Activated naive CD4-positive, alpha-beta T cell treated with Interleukin-2 at 50 U/mL for 16 hours (primary cell): Measurements from ENCODE around the gene SNX25.
"Not testable (repeated sequence)": the region's sequence is repeated elsewhere in the genome, so short reads cannot be mapped to it uniquely, and the experiment has no call there.

Experiments
- DNase-seq: peaks from one replicate; pipeline ENCODE4 v3.0.0-alpha.2; 2020

SNX25 gene

DNA sequence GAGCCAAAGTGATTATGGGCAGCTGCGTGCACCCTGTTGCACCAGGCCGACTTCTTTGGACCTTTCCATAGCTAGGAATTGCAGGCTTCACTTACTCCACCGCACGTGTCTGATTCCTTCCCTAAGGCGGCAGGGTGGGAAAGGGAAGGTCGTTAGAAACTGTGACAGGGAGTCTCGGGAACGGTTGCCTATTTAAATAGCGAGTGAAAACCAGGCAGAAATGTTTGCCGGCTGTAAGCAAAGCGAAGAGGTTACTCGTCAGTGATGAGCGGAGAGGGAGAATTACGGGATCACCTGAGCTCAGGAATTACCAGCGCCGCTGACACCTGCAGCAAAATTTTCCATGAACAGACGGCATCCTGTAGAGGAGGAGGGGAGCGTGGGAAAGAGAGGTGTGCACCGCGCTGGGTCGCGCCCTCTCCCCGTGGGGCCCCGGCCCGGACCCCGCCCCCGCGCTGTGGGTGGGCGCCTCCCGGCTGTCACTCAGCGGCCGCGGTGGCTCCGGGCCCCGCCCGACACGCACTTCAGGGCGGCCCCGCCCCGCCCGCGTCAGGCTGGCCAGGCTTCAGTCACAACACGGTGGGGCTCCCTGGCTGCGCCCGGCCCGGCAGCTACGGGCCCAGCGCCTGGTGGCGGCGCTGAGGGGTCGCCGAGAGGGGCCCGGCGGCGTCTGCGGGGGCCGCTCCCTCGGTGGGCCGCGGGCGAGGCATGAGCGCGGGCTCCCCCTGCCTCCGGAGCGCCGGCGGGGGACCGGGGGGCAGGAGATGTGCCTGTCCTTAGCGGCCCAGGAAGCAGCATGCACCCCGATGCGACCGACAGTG is at the start of gene SNX25:
Gene SNX25 (plus strand): TSS at position 568 of the 821 bp plus-strand sequence. CDS start 229 bp downstream, at position 797.
- DNase-seq, result peak; percentile 90

DNA sequence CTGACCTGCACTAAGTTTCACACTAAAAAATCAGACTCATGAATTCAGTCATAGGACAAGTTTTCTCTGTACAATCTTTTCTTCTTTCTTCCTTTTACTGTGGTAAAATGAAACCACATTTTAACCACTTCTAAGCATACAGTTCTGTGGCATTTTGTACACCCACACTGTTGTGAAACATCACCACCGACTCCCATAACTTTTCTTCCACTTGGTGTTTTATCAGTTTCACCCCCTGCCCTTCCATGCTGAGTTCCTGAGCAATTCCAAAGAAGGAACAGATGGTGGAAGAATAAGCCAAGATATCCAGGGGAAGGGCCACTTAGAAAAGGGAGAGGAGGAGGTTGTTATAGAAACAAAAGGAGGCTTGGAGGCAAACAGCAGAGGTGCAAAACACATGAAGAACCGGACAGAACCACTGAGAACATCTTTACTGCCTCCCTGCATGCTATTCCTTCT is 43.8 kb upstream of the SNX25 start:
- DNase-seq, result peak; percentile 7

DNA sequence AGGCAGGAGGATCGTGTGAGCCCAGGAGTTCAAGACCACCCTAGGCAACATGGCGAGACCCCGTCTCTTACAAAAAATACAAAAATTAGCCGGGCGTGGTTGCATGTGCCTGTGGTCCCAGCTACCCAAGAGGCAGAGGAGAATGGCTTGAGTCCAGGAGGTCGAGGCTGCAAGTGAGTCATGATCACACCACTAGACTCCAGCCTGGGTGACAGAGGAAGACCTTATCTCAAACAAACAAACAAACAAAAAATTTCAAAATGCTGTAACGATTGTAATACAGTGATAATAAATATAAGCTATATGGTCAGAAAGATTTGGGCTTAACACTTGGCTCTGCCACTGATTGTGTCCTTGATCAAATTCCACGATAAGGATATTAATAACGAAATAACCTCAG is 42.2 kb upstream of the SNX25 start:
- no peak for DNase-seq

DNA sequence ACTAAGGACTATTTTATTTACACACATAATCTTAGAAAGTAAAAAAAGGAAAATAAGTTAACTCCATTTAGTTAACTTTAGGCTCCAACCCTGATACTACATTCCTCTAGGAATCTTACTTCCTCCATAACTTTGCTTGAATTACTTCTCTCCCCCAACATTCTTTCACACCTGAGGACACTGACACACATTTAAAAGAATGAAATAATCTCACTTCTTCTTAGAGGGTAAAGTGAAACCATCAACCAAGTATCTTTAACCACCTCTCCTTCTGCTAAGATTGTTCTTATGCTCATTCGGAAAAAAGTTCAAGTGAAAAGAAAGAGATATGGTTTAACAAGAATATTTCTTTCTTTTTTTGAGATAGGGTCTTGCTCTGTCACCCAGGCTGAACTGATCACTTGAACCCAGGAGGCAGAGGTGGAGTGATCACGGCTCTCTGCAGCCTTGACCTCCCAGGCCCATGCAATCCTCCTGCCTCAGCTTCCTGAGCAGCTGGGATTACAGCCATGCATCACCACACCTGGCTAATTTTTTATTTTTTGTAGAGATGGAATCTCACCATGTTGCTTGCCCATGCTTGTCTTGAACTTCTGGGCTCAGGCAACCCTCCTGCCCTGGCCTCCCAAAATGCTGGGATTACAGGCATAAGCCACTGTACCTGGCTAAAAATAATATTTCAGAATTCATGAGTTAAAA is 37.9 kb upstream of the SNX25 start:
- no peak for DNase-seq

DNA sequence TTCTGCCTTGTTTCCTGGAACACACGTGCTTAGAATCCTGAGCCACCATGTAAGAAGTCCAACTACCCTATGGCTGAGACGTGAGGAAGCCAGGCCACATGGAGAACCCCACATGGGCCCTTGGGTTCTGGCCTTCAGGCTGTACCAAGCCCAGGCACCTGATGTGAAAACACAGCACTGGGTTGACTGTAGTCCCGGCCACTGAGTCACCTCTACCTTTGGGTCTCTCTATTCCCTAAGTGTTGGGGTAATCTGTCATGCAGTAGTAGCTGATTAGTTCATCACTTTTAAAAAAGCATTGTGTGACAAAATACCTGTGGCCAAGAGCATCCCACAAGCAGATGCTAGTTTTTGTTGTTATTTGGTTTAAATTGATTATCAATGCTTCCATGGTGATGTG is 29.9 kb upstream of the SNX25 start:
- no peak for DNase-seq

DNA sequence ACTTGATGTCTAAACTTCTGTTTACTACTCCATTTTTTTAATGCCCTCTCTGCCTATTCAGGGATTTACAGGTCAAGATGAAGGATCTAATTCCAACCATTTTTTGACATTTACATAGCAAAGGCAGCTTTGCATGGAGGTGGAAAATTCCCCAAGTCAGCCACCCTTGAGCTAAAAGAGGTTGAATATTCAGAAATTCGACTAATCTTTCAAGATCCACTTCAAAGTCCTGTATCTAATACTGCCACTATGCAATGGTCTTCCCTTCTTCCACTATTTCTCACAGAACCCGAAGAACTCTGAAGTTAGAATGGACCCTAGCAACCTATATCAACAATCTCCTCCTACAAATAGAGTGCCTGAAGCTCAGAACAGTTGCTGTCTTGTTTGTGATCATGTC is 27.2 kb upstream of the SNX25 start:
- DNase-seq, result no peak

DNA sequence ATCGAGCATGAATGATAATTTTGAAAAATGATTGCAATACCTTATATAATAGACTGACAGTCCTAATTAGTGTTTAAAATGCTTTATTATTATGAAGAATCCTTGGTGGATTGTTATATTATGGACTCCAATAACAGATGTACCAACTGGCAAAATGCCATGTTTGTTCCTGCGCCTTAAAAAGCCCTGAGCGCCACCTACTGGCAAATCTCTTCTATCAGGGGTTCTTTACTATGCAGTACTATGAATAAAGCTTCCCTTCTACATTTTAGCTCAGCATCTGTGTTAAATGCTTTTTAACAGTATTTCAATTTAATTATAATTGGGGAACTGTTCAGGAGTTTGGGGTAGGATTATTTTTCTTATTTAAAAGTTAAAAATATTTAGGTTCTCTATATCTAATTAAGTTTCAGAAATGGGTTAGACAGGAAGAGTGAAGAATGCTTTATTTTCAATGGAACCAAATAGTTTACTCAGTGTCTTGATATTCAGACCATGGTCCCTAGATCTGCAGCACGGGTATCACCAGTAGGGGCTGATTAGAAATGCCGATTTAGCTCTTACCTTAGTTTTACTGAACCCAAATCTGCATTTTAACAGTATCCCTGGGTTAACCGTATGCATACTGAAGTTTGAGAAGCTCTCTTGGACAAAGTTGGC is 25.6 kb upstream of the SNX25 start:
- peak; percentile 72 for DNase-seq

DNA sequence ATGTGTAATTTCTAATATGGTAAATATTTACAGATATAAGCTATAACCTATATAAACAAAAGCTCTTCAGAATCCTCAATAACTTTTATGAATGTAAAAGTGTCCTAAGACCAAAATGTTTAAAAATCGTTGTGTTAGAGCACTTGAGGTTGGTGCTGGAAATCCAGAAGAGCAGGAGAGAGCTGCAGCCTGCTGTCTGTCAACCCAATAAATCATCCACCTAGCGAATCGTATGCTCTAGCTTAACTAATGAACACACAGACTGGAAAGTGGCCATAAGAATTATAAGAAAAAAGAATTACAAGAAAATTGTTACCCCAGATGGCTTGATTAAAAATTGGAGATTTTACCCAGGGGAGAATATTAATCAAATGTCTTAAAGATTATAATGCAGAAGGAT is 22.6 kb upstream of the SNX25 start:
- DNase-seq, result no peak

DNA sequence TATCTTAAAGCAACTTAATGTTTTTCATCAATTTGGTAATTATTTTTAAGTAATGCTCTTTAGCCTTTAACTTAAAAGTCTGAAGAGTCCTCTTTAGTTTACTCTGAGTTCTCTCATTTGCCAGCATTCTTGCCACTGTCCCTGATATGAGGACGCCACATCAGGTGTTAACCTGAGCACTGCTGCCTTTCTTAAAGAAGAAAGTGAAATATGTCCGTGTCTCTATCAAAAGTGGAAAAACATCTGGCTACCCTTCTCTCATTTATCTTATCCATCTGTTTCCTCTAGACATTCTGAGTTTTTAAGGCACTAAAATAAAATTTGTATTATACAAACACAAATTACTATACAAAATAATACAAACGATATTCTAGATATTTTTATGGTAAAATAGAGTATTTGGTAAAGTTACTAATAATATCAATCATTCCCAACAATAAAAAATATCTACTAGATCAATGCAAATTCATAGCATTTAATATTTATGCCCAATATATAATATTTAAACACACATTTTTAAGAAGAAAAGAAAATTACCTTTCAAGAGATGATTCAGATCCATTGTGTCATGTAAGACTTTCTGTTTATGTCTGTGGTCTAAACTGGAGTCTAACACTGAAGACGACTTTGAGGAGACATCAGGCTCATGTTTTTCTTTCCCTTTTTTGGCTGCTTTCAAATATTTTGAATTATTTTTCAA is 19.6 kb upstream of the SNX25 start:
- no peak for DNase-seq

DNA sequence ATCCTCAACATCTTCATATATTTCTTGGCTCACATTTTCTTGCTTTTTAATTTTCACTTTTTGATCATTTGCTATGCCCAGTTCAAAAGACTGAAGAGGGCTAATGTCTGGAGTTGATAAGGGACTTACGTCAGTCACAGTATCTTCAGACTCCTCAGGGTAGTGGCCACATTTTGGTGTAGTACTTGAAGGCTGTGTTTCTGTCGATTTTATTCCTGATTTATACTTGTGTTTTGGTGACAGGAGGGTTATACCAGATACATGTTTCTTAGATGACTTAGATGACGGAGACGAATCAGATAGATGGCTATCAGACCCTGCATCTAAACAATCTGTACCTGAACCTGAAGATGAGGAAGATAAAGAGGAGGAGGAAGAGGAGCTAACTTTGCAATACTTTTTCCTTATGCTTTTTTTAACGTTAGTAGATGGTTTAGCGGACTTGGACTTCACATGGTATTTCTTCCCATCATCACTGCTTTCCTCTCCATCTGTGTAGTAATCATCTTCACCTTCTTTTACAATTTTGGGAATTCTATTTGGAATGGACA is 19.0 kb upstream of the SNX25 start:
- no peak for DNase-seq

DNA sequence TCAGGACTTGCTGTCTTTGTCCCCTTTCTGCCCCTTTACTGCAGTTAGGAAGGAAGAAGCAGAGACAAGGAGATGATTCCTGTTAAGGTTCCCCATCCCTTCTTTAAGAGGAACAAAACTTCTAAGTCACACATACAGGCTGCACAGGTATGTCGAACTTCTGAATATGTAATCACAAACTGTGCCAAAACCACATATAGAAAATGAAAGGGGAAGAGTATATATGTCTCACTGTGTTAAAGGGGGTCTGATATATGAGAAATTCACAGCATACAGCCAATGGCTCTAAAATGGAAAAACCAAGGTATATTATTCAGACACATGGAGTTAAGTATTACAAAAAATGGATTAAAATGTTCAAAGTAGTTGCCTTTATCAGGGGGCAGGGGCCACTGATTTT is 17.3 kb upstream of the SNX25 start:
- DNase-seq, result no peak

DNA sequence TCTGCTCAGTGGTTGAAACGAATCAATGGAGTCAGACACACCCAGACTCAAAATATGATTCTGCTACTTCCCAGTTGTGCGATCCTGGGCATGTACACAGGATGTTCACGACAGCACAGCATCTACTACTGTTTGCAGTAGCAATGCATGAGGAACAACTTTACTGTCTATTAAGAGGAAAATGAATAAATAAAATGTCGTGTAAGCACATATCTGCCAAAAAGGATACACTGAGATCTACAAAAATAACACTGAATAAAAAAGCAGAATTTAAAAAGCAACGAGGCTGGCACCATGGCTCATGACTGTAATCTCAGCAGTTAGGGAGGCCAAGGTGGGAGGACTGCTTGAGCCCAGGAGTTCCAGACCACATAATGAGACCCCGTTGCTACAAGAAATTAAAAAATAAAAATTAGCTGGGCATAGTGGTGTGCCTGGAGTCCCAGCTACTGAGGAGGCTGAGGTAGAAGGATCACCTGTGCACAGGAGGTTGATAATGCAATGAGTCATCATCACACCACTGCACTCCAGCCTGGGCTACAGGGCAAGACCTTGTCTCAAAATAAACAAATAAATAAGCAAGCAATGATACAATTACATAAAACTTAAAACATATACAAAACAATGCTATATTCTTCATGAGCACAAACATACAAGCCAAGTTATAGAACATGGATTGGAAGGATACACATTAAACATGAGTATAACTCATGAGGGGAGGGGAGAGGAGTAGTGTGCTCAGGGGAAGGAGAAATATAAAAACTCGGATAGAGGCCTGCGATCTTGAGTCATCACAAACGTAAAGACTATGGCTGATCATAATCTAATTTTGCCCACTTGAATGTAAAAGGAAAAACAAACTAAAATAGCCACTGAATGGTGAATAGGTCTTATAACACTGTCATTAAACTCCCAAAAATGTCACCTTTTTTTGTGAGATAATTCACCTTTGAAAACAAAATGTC is 14.2 kb upstream of the SNX25 start:
- DNase-seq, result no peak

DNA sequence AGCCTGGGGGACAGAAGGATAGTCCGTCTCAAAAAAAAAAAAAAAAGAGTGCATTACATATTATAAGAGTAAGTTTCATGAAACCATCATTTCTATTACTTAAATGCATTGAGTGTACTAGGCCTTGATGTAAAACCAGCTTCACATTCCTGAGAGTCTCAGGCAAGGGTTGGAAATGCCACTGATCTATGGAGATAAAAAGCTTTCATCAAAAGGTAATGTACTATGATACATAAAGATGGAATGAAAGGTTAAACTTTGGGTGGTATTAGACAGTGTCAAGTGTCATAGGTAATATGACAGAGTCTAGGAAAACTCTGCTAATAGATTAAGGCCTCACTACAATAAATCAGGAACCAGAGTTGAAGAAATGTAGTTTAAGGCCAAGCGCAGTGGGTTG is 13.0 kb upstream of the SNX25 start:
- no peak for DNase-seq

DNA sequence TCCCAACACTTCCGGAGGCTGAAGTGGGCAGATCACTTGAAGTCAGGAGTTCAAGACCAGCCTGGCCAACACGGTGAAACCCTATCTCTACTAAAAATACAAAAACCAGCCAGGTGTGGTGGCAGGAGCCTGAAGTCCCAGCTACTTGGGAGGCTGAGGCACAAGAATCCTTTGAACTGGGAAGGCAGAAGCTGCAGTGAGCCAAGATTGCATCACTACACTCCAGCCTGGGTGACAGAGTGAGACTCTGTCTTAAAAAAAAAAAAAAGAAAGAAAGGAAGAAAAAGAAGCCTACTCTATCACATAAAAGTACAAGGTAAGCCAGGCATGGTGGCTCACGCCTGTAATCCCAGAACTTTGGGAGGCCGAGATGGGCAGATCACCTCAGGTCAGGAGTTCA is 11.2 kb upstream of the SNX25 start:
- DNase-seq, result not testable (repeated sequence)

DNA sequence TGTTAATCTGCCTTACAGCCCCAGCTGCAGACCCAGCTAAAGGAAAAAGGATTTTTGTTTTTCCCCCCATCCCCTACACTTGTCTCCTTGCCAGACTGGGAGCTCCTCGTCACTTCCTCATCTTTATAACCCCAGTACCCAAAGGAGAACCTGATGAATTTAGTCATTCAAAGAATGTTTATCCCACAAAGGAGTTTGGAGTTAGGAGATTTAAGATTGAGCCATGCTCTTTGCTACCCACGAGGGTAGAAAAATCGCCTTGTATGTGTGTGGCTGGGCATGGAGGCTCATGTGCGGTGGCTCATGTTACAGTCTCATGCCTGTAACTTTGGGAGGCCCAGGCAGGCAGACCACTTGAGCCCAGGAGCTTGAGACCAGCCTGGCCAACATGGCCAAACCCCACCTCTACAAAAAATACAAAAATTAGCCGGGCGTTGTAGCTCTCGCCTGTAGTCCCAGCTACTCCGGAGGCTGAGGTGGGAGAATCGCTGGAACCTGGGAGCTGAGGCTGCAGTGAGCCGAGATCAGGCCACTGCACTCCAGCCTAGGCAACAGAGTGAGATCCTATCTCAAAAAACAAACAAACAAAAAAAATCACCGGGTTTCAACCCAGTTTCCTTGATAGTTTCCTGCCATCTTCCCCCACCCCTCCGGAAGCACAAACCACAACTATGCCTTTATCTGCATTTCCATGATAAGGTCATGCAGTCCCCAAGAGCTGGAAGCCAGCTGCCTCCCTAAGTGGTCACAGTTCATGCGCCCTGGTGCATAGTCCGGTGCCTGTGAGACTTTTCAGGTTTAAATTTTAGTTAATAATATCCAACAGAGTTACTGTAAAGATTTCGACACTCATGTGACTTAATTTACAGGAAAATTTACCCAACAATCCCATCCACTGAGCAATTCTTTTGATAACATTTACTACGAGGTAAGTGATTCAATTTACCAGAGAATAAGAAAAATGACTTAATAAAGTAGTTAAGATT is 7.1 kb upstream of the SNX25 start:
- peak; percentile 29 for DNase-seq

DNA sequence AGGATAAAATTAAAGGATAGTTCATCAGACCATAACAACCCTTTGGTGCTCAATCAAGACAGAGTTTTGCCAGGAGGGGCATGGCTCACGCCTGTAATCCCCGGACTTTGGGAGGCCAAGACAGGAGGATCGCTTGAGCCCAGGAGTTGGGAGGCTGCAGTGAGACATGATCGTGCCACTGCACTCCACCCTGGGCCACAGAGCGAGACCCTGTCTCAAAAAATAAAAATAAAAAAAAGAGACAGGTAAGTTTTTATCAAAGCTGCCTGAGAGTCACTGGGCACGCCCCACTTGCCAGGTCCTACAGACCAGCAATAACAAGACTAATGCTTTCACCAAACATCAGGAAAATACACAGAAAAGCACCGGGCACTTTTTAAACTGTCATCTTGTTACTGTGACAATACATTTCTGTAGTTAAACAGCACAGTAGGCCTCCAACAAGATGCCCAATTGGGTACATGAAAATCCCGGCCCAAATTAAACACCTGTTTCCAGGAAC is 6.4 kb upstream of the SNX25 start:
- DNase-seq, result peak; percentile 16

DNA sequence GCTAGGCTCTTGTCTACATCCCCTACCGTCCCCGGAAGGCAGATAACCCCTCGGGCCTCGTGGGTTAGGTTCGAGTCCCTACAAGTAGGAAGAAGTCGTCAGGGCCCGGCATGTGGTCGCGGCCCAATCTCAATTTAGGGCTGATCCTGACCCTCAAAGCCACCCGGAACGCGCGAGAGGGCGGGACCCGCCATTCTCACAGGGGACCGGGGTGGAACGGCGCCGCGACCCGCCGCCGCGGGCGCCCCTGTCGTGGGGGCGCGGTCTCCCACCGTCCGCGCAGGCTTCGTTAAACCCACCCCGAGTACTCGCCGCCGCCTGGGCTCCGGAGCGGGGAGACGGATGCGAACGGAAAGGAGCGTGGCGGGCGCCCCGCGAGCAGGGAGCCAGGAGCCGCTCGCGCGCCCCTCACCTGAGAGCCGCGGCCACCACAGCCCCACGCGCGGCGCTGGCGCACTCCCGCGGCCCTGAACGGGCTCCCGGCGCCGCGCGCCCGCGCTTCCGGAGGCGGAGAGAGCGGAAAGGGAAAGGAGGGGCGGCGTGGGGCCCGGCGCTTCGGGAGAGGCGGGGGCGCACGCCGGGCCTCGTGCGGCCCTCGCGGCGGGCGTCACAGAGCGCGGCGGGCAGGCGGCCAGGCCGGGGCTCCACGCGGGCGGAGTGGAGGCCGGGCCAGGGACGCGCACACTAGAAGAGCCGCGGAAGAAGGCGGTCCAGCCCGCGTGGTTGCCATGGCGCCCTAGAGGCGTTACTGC is 5.7 kb upstream of the SNX25 start, which contains the start of gene CFAP97:
Gene CFAP97 (minus strand): TSS at position 515 of the 752 bp plus-strand sequence. CDS start 12,804 bp downstream, outside the sequence.
- peak; percentile 83 for DNase-seq

DNA sequence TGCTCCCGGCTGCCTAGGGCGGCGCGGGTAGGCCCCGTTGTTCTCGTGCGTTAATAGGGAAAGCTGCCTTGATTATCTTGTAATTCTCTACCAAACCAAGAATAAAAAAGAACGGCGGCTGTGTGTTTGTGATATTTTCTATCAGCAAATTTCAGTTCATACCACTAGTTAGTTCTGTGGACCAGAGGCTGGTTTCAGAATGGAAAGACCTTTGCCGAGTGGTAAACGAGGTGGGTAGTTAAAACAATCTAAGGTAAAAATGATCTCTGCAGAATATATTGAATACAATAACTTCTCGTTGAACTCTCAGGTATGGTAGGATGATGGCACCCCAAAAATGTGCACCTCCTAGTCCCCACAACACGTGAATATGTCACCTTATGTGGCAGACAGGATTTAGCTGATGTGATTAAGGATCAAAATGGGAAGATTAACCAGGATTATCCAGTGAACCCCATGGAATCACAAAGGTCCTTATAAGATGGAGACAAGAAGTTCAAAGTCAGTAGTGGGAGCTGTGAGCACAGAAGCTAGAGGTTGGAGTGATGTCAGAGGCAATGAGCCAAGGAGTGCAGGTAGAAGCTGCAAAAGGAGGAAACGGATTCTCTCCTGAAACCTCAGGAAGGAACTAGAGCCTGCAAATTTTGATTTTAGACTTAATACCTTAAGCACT is 5.0 kb upstream of the SNX25 start:
- DNase-seq, result no peak

DNA sequence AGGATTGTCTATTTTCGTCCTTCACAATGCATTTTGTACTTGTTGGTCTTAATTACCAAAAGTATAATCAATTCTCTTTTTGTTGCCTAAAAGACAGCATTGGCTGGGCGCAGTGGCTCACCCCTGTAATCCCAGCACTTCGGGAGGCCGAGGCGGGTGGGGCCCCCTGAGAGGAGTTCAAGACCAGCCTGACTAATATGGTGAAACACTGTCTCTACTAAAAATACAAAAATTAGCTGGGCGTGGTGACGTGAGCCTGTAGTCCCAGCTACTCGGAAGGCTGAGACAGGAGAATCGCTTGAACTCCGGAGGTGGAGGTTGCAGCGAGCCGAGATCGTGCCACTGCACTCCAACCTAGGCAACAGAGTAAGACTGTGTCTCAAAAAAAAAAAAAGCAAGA is 4.3 kb upstream of the SNX25 start:
- not testable (repeated sequence) for DNase-seq
